HL-60/S4 (cell line): ENCODE measurements around the gene CYP11A1.

Experiments
- in situ Hi-C: fragments of 300-500 bp; cut with MboI; formaldehyde crosslinking; loops from 2 replicates; pipeline ENCODE4 v1.14.3; 2022; ENCODE audit warnings: low sequenced_read_pairs

CYP11A1 gene

DNA sequence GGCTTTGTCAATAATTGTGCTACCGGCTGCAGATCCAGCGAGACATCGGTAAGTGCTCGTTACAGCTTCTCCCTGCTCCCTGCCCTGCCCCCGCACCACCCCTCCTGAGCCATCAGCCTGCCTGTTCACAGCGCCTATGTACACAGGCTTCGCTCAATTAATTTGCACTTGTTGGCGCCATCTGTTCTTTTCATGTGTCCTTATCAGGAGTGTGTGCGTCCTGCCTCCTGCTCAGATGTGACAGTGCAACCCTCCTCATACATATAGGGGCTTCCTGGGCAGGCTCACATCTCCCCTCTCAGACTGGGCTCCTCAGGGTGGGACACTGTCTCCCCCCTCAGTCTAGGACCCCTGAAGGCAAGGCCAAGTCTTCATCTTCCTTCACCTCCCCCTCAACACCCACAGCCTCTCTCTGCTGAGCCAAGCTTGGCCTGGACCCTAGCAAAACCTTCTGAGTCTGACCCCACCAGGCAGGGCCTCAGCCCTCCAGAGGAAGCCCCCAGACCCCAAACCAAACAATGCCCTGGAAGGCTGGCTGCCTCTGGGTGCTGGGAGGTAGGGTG lies 54.9 kb downstream of the CYP11A1 start:
- in situ Hi-C loops = loop anchor here (25.0 kb wide), 1 partner anchor 175 kb away; the partner anchor contains the start of gene ISLR2

DNA sequence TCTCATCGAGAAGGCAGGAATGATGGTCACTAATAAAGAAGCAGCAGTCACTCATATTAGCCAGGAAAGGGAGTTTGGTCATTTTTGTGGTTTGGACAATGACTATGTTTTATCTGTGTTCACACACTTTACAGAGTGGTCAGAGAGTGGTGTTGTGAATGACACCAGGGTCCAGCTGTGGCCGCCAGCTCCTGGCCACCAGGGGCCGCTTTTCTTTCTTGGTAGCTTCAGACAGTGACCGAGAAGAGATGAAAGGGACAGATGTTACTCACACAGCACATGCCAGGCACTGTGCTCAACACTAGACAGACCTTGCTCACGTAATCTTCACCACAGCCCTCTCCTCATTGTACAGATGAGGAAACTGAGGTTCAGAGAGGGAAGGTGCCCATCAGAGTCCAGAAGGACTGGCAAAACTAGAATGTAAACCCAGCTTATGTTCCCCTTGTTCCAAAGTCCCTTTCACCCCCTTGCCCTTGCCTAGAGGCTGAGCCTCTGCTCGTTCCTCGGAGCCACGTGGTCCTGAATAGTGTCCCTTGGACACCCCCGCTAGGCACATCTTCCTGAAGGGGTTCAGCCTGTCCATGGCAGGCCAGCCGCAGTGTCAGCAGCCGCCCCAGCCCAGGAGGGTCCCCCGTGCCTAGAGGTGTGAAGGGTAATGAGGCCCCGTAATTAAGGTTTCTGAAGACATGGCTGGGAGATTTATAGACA lies 55.6 kb downstream of the CYP11A1 start:
- in situ Hi-C loops = loop anchor here (25.0 kb wide), 1 partner anchor 175 kb away; the partner anchor contains the start of gene ISLR2

DNA sequence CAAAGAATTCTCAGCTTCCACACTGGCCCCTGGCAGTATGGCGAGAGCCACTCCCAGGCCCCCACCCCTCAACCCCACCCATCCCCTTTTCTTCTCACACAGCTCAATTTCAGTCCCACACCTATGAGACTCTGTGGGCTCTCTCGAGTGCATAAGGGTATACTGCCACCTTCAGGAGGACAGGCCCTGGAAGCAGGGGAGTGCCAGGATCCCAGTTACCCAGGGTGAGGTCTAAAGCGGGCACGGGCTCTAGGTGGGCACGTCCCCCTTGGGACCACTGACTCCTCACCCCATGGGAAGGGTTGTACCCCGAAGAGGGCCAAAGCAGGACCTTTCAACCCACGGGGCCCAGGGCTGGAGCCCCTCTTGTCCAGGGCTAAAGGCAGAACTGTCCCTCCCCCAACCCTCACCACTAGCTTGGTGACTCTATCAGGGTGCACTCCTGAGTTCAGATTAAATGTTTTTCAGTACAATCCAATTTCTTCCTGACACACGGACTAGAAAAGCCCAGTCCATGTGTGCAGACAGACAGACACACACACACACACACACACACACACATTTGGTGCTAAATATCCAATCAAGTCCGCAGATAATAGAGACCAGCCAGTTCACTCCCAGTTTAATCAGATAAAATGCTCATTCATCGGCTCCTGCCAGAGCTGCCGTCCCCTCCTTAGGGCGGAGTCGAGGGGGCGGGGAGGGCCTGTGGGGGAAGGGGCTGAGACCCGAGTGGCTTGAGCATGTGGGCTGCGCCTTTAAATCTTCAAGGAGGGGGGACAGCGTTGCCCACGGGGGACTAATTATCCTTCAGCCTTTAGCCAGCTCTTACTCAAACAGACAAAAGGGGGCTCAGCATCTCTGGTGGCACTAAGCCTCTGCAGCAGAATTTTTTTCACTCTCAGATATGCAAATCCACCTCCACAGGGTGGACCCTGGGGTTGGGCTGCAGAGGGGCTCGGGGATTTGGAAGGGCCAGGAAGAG lies 59.3 kb downstream of the CYP11A1 start:
- in situ Hi-C loops = loop anchor here (25.0 kb wide), 1 partner anchor 171 kb away; the partner anchor contains the start of gene ISLR2

- in situ Hi-C loops = loop anchor here (25.0 kb wide), 1 partner anchor 169 kb away; the partner anchor contains the start of gene ISLR2
Observed at GRCh38 chr15:74306781-74307217, 60.6 kb downstream of the CYP11A1 start.

DNA sequence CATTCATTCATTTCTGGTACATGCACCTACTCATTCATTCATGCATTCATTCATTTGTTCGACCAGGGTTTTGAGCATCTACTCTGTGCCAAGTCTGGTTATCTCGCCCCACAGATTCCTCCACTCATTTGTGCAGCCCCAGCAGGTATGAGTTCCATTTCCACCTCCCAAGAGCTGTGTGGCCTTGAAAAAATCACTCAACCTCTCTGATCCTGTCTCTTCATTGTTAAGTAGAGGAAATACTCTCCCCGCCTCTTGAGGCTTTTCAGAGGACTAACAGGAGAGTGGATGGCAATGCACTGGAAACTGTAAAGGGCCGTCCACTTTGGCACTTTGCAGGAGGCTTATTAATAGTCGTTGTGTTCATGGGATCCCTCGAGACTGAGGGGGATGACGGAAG lies 61.8 kb downstream of the CYP11A1 start:
- in situ Hi-C loops = loop anchor here (25.0 kb wide), 1 partner anchor 168 kb away; the partner anchor contains the start of gene ISLR2

DNA sequence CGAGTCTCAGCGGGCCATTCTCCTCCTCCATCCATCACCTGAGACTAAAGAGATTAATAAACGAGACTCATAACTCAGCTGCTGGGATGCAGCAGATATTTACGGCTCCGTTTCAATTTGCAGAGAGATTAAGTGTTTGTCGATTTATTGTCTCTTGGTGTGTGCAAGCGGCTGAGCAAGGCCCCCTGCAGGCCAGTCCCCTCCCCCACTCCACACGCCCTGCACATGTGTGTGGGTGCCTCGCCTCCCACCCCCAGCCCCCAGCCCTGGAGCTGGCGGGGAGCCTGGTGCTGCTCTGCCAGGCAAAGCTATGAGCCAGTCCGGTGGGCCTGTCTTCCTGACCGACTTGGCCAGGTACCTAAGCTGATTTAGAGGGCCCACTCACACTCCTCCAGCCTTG lies 63.0 kb downstream of the CYP11A1 start:
- in situ Hi-C loops = loop anchor here (25.0 kb wide), 1 partner anchor 167 kb away; the partner anchor contains the start of gene ISLR2

DNA sequence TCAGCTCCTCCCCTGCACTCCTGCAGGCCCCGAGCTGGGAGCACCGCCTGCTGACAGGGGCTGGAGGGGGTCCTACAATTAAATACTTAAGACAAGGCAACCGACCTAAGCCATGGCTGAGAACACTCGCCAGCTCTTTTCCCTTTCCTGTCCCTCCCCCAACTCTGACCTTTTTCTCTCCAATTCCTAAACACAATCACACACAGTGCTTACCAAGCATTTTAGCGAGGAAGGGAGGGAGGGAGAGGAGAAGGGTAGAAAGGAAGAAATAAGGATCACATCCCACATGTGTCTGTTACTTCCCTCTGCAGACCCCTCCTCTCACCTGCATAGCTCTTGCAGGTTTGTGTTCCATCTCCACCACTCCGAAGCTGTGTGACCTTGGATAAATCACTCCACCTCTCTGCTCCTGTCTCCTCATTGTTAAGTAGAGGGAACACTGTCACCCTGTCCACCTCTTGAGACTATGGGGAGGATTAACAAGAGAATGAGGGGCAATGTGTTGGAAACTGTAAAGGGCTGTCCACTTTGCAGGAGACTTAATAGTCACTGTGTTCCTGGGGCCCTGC lies 63.6 kb downstream of the CYP11A1 start:
- in situ Hi-C loops = loop anchor here (25.0 kb wide), 1 partner anchor 167 kb away; the partner anchor contains the start of gene ISLR2

GRCh38 chr15:74302821-74303359 lies 64.6 kb downstream of the CYP11A1 start:
- in situ Hi-C loops = loop anchor here (25.0 kb wide), 1 partner anchor 166 kb away; the partner anchor contains the start of gene ISLR2

DNA sequence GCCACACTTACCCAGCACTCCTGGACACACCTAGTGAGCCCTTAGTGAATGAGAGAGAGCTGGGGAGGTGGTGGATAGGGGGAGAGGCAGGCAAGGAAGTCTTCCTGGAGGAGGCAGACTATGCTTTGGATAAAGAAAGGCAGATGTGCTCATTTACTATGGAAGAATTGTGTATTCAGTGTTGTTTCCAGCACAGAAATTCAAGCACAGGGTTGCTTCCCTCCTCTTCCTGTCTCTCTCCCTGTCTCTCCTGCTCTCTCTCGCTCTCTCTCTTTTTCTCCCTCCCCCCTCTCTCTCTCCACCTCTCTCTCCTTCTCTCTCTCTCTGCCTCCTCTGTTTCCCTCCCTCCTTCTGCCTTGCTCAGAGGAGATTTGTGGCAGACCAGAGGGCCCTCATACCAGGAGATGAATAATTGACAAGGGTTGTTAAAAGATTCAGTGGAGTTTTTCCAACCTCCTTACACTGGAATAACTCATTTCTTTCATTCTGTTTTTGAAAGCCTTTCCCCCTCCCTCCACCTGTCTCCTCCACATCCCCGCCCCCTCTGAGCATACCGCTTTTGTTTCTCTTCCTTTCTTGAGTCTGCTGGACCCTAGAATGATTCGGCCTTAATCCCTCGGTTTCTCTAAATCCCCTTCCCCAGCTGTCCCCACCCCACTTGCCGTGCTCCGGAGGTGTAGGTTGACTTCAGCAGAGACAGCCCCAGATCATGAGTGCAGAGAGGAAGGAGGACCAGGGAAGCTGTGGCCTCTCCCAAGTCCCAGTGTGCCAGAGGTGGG lies 65.7 kb downstream of the CYP11A1 start:
- in situ Hi-C loops = loop anchor here (25.0 kb wide), 1 partner anchor 164 kb away; the partner anchor contains the start of gene ISLR2

DNA sequence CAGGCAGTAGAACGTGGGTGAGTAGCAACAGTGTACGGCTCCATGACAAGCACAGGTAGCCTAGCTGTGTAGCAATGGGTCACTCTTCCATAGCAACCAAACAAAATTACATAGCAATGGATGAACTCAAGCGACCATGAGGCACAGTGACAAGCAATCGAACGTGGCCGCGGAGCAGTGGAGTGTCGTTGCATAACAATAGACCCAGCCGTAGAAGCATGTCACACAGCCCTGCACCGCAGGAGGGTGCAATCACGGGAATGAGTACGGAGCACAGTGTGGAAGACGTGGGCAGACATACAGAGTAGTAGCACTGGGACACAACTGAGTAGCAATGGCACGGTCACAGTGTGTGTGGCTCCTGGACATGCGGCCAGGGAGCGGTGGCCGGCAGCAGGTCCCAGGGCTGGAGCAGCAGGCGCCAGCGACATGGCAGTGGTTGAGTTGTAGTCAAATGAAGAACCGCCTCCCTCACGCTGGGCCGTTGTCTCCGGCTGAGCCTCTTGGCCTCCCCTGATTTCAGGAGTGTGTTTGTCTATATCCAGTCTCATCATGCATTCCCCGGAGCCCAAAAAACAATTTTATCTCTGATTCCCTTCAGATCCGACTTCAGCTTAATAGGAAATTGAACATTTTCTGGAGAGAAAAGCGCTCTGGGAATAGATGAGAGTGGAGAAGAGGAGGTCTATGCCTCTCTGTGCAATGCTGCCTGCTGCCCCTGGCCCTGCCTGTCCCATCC lies 67.2 kb downstream of the CYP11A1 start:
- in situ Hi-C loops = loop anchor here (25.0 kb wide), 1 partner anchor 163 kb away; the partner anchor contains the start of gene ISLR2

- in situ Hi-C loops = no loop called here
Observed at GRCh38 chr15:74297887-74298286, 69.6 kb downstream of the CYP11A1 start.

GRCh38 chr15:74295800-74296199 lies 71.6 kb downstream of the CYP11A1 start:
- in situ Hi-C loops = no loop called here

- in situ Hi-C loops = no loop called here
Observed at GRCh38 chr15:74294010-74294409, 73.4 kb downstream of the CYP11A1 start.

GRCh38 chr15:74293021-74293810 lies 74.2 kb downstream of the CYP11A1 start:
- in situ Hi-C loops = no loop called here

- in situ Hi-C loops = no loop called here
Observed at GRCh38 chr15:74291101-74292071, 76.1 kb downstream of the CYP11A1 start.

DNA sequence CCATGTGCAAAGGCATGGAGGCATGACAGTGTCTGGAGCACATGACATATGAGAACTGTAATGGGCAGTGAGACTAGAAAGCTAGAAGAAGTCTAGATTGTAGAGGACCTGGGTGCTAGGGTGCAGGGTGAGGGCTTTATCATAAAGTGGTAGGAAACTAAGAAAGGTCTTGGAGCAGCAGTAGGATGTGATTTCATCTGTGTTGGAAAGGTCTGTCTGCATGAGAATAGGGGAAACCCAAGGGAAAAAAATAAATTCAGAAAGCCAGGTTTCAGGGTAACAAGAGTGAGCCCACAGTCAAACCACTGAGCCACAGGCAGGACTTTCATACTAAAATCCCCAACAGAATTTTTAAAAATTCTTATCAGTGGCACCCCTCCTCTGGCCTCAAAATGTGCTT lies 76.8 kb downstream of the CYP11A1 start:
- in situ Hi-C loops = no loop called here

DNA sequence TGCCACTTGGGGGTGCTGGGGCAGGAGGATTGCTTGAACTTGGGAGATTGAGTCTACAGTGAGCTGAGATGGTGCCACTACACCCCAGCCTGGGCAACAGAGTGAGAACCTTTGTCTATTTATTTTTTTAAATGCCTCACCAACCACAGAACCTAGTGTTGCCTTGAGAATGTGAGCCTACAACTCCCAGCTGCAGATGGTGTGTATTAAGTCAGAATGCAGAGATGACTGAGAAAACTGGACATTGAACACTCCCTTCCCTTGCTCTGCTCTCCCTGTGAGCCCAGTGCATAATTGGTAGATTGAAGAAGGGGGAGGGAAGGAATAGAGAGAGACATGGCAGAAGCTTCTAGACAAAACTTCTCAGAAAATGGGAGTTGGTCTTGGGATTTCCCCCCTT lies 77.8 kb downstream of the CYP11A1 start:
- in situ Hi-C loops = no loop called here
